NCI-H1694 (cell line): Measurements from ENCODE around the gene SH3BGRL3.
"Not testable (repeated sequence)": the region's sequence is repeated elsewhere in the genome, so short reads cannot be mapped to it uniquely, and the experiment has no call there.

Source experiments
- DNase-seq: peaks from one replicate; lab custom pipeline; 2025; lab: John Stamatoyannopoulos, UW

Gene SH3BGRL3

DNA sequence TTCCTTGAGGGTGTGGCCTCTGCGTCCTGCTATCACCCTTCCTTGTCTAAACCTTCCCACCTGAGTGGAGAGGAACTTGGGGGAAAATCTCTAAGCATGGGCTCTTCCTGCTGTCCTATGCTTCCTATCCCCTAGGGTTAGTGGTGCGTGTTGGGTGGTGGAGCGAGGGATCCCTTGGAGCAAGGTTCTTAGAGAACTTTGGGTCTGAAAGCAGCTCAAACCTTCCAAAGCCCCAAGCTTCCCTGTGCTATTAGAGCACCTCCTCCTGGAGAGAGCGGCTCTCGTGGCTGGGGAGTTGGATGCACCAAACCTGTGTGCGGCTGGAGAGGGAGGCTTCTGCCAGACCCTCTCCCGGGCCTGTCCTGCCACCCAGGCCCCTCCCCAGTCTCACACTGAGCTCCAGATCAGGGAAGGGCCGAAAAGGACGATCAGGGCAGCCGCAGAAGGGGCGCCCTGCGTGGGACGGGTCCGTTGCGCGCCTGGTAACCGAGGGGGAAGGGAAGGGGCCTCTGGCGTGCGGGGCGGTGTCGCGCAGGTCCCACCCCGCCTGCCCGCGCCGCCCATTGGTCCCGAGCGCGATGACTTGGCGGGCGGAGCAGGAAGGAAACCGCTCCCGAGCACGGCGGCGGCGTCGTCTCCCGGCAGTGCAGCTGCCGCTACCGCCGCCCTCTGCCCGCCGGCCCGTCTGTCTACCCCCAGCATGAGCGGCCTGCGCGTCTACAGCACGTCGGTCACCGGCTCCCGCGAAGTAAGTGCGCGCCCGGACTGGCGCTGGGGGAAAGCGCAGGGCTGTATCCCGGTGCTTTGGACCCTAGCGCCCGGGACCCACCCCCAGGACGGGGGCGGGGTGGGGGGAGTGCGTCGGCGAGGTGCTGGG is at the start of gene SH3BGRL3:
SH3BGRL3 (plus strand) TSS at position 631 of the 877 bp plus-strand sequence; CDS start at position 701, 70 bp downstream.
- peak; percentile 47 for DNase-seq

DNA sequence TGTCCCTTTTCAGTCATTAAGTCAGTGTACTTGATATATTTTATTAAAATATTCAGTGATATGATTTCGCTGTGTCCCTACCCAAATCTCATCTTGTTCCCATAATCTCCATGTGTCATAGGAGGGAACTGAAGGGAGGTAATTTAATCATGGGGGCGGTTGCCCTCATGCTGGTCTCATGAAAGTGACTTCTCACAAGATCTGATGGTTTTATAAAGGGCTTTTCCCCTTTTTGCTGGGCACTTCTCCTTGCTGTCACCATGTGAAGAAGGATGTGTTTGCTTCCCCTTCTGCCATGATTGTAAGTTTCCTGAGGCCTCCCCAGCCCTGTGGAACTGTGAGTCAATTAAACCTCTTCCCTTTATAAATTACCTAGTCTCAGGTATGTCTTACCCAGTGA is 49.2 kb upstream of the SH3BGRL3 start:
- DNase-seq = not testable (repeated sequence)

DNA sequence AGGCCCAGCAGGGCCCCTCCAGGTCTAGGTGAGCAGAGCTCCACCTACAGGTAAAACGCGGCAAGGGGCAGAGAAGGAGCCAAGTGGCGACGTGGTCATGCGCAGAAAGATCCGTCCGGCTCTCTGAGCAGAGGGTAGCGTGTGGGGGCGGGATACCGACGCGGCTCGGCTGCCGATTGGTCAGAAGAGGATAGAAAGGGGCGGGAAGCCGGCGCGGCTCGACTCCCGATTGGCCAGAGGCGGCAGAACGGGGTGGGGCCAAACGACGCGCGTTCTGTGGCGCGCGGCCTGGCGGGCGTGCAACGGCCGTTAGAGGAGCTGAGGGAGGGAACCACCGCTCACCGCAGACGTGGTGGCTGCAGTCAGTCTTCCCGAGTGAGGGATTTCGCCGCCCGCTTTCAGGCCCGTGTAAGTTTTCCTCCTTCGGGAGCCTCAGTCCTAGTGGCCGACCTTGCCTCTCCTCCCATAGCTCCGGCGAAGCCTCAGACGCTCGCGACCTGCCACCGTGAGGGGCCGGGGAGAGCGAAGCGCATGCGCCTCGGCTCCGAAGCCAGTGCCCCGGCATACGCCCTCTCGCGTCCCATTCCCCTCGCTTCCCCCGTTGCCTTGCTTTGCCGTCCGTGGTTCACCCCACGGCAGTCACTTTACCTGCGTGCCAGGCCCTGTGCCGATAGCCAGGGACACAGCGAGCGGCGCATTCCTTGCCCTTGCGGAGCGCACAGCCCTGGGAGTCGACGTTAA is 45.8 kb upstream of the SH3BGRL3 start, which contains the start of gene CEP85:
CEP85 (plus strand) TSS at position 298 of the 741 bp plus-strand sequence. CDS start 5,584 bp downstream, outside the sequence.
- peak; percentile 94 for DNase-seq

DNA sequence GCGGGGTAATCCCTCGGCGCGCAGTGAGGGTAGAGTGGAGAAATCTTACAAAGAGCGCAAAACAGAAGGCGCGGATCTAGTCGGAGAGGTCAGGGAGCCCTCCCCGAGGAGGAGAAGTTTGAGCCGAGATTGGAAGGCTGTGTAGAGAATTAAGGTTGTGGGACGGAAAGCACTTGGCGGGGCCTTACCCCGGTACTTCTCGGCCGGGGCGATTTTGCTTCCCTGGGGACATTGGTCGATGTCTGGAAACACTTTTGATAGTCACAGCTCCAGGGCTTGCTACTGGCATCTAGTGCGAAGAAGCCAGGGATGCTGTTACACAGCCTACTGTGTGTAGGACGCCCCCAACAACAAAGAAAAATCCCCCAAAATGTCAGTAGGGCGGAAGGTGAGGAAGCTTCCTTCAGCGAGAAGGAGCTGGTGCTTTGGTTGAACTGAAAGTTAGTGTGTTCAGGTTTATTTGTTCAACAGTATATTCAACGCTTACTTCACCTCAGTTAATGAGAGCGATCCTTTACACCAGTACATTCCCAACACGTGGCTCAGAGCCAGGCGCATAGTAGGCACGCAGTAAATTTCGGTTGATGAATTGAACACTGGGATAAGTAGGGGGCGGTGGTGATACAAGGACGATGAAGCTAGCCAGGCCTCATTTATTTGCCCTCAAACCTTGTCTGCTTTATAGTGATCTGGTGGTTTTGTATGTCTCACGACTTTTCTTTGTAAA is 45.1 kb upstream of the SH3BGRL3 start:
- no peak for DNase-seq

DNA sequence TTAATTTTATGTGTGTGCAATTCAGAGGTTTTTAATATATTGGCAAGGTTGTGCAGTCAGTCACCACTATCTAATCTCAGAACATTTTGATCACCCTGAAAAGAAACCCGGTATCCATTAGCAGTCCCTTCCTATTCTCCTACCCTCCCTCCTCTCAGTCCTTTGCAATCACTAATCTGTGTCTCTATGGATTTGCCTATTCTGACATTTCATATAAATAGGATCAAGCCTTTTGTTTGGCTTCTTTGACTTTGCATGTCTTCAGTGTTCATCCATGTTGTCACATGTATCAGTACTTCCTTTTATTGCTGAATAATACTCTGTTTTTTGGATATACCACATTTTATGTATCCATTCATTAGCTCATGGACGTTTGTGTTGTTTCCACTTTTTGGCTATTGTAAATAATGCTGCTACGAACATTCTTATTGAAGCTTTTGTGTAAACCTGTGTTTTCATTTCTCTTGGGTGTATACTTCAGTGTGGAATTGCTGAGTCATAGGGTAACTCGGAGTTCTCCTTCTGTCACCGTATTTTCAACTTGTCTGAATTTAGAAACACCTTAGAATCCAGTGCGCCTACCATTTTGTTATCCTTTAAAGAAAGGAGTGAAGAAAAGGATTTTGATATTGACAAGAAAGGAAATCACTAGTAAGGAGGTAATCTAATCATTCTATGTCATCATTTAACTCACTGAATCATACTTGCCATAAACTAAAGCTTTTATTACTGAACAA is 42.5 kb upstream of the SH3BGRL3 start:
- DNase-seq = no peak

DNA sequence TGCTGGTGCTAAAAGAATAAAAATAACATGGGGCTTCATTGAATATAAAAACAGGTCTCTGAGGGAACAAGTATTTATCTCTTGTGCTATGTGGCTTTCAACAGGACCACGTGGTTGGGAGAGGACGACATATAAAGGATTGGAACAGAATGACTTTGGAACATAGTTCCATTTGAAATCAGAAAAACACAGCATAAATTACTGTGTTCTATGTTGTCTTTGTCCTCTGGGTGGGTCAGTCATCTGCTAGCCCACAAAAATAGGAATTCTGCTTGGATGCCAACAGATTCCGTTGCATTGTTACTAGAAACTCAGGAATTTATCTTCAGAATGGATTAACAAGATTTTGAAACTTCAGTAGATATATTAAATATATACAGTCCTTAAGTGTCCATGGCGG is 40.0 kb upstream of the SH3BGRL3 start:
- DNase-seq = no peak

DNA sequence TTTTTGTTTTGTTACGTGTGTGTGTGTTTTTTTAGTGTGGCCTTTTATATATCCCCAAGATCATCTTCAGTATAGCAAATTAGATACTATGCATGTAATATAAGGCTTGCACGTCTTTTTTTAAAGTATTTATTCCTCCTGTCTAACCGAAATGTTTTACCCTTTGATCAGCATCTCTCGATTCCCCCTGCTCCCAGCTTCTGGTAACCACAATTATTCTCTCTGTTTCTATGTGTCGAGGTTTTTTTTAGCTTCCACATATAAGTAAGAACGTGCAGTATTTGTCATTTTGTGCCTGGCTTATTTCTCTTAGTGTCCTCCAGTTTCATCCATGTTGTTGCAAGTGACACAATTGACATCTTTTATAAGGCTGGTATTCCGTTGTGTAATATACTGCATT is 27.2 kb upstream of the SH3BGRL3 start:
- DNase-seq = no peak

DNA sequence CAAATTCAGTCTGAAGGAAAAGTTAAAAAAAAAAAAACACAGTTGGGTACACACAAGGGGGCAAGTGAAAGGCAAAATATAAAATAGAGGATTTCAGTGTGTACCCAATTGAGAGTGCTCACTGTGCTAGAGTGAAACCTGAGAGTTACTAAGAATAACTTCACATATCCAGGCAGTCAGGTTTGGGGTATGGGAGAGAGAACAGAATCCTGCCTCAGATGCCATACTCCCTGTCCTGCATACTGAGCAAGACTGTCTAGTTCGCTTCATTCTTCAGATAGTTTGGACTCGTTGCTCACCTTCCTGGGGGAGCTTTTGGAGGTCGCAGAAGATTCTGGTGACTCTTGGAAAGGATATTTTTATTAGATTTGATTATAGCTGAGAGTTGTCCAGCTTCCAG is 25.5 kb upstream of the SH3BGRL3 start:
- no peak for DNase-seq

DNA sequence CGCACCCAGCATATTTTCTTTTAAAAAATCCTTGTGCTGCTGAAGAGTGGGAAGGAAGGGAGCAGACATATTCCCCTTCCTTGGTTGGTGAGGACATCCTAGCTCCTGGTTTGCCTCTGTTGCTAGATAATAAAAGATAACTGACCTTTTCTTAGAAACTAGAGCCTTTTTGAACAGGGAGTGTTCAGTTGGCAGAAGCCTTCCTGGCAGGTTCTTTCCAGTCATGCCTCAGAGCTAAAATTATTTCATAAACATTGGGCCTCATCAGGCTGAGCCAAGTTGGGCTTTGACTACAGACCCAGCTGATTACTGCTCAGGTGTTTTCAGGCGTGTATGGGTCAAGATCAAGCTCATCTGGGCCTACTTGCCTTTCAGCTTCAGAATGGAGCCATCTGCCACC is 22.7 kb upstream of the SH3BGRL3 start:
- no peak for DNase-seq

DNA sequence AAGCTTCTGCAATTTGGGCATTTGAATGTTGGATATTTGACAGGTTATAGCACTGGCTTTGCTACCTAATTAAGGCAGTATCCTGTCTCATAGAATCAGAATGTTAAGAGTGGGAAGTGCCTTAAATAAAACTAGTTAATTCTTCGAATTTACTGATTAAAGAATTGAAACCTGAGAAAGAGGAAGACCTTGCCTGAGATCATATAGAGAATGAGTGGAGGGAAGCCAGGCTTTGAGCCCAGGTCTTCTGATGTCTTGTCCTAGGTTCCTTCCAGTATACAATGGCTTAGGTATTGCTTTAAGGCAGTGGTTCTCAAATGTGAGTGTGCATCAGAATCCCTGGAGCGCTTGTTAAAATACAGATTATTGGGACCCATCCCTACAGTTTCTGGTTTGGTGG is 20.9 kb upstream of the SH3BGRL3 start:
- no peak for DNase-seq

DNA sequence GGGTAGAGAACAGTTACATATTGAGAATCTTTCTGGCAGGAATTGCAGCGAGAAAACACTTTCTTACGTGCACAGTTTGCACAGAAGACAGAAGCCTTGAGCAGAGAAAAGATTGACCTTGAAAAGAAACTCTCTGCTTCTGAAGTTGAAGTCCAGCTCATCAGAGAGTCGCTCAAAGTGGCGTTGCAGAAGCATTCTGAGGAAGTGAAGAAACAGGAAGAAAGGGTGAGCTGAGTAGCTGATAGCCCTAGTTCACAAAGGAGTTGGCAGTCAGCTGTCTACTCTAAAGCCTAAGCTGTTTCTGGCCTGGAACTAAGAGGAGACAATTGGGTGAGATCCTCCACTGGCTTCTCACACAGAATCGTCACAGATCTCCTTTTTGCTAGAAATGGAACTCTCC is 20.3 kb upstream of the SH3BGRL3 start:
- no peak for DNase-seq

DNA sequence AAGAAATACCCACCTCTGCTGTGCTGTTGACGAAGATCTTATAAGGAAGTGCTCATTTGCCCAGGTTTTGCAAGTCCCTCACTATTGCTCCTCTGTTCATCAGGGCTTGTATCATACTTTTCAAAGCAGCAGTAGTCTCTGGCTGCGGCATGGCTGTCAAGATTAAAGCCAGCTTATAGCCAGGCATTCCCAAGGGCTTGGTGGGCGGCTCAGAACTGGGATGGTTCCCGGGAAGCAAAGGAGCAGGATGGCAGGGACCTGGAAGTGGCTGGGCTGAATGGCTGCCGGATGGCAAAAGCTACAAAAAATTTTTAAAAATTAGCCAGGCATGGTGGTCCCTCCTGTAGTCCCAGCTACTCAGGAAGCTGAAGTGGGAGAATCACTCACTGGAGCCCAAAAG is 16.7 kb upstream of the SH3BGRL3 start:
- no peak for DNase-seq

DNA sequence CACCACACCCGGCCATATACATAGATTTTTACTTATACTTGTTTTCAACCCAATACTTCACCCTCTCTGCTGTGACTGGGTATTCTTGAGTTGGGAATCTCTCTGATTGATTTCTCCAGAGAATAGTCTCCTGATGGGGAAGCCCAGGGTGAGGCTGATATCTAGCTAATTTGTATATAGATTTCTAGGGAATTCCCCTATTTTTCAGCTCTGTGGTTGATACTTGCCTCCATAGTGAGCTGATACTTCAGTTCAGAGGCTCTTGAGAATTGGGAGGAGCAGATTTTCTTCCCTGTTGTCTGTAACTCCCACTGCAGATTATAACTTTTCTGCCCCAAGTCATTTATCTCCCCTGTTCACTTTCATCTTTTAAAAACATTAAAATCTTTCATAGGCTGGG is 14.5 kb upstream of the SH3BGRL3 start:
- DNase-seq = no peak

DNA sequence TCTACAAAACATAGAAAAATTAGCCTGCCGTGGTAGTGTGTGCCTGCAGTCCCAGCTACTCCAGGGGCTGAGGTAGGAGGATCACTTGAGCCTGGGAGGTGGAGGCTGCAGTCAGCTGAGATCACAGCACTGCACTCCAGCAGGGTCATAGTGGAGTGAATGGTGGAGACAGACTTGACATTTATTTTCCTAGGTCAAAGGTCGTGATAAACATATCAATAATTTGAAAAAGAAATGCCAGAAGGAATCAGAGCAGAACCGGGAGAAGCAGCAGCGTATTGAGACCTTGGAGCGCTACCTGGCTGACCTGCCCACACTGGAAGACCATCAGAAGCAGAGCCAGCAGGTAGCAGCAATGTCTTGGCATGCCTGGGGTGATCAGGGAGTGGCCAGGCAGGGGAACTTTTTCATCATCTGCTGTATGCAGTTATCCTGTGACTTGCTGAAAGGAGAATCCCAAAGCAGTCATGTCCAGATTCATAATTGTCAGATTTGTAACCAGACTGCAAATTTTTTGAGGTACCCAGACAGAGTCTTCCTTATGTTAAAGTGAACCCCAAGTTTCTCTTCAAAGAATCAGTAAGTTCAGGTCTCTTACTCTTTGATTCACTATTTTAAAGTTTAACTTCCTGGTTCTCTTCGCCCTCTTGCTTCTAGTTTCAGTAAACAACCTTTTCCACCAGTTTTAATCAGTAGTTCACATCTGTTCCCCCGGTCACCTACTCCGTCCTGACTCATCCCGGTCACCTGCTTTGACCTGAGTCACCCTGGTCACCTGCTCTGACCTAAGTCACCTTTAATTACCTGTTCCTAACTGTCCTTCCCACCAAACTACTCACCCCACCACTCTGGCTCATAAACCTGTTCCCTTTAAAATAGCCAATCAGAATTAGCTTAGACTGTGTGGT is 11.3 kb upstream of the SH3BGRL3 start:
- no peak for DNase-seq

DNA sequence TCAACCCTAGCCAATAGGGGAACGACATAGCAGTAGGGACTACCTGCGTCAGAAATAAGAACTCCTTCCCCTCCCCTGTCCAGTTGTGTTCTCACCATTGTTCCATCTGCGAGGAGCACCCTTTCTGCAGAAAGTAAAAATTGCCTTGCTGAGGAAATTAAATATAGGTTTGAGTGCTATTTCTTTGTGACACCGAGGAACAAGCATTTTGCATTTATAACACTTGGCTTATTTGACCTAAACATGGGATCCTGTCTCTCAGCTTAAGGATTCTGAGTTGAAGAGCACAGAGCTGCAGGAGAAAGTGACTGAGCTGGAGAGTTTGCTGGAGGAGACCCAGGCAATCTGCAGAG is 10.7 kb upstream of the SH3BGRL3 start:
- no peak for DNase-seq

DNA sequence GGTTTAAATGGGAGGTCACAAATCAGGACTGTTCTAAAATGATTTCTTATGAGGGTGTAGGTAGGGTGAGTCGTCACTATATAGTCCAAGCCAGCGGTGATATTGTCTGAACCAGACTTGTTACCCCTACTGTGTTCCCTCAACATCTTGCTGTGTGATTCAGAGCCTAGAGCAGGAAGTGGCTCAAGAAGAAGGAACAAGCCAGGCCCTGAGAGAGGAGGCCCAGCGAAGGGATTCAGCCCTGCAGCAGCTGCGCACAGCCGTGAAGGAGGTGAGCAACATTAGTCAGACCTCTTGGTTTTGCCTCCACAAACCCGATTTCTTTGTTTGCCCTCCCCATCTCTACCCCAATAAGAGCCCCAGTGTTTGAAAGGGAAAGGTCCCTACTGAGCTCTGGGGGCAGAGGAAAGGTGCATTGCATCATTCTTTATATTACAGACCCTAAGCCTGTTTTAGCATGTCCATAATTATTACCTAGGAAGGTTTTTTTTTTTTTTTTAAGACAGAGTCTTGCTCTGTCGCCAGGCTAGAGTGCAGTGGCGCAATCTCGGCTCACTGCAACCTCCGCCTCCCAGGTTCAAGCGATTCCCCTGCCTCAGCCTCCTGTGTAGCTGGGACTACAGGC is 5.0 kb upstream of the SH3BGRL3 start:
- DNase-seq = no peak

DNA sequence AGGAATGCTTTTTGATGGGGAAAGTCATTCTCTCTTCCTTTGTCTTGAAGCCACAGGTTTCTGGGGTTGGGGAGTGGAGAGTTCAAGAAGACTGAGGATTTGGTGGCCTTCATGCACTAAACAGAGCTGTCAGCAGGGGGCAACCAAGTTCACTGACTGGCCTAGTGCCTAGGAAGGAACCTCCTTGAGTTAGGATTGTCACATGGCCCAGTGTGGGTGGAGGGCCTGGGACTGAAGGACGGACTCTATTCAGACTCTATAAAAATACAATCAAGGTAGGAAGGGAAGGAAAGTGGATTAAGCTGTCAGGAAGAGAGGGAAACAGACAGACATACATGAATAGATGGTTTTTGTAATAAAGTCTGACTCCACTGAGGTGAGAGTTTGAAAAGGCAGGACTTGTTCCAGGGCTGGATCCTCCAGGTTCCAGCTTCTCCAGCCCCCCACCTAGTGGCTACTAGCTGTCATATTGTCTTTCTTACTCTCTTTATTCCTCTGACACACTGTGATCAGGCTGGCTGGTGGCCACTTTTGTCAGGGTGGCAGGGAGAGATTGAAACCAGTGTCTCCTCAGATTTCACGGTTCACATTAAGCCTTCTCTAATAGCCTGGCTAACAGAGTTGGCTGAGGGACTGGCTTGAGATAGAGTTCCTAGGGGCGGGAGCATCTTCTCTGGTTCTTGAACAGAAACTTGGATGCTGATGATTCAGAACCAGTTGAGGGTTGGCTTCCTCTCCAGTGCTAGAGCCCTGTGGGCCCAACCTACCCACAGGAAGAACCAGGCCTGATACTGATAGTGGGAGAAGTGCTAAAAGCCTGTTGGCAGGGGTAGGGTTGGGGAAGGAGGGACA is 4.1 kb upstream of the SH3BGRL3 start:
- DNase-seq = peak; percentile 31

DNA sequence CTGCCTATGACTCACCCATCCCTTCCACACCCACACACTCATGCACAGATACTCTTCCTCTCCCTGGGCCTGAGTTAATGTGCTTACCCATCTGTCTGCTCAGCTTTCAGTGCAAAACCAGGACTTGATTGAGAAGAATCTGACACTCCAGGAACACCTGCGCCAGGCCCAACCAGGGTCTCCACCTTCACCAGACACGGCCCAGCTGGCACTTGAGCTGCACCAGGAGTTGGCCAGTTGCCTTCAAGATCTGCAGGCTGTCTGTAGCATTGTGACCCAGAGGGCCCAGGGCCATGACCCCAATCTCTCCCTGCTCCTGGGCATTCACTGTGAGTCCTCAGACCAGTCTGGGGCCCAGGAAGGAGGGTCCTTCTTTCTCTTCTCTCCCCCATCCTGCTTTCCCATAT is 3.5 kb upstream of the SH3BGRL3 start:
- DNase-seq = no peak

DNA sequence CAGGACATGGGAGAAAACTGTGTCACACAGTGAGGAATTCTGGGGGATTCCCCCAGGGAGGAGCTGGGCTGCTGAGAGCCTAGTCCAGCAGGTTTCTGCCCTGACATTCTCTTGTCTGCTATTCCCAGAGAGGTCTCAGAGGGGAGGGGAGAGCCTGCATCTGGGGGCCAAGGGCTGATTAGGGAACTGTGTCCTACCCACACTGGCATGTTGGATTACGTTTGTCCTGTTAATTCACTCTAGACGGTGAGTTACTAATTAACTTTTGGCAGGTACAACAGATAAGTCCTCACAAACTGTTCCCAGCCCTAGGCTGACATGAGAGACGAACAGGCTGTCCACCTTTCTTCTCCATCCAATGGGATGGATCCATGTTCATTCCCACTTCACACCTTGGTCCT is 2.6 kb upstream of the SH3BGRL3 start:
- no peak for DNase-seq
